GM12892 (cell line): ENCODE data around the gene DNAJB1. TPM values are rescaled to one million over a fixed set of nuclear protein-coding genes. Genes with fewer than 3 reads are reported as not detected.
"Not testable (repeated sequence)": the region's sequence is repeated elsewhere in the genome, so short reads cannot be mapped to it uniquely, and the experiment has no call there.

Experiments
- DNase-seq: peaks from one replicate; pipeline ENCODE4 v3.0.0; 2011; ENCODE audit not compliant: insufficient read length
- FAIRE-seq: peaks from 2 replicates; lab custom pipeline; 2011; peaks lifted over from hg19 to GRCh38; lab: Jason Lieb, UNC
- POLR2A ChIP-seq: IDR thresholded peaks from 2 replicates; pipeline ENCODE4 v1.6.1; 2011; ENCODE audit warnings: low read depth, low read length, control low read depth
- POLR2AphosphoS5 ChIP-seq: IDR thresholded peaks from 2 replicates; pipeline ENCODE4 v1.6.1; 2011; ENCODE audit warnings: low read depth, low read length, control low read depth
- TAF1 ChIP-seq: IDR thresholded peaks from 2 replicates; pipeline ENCODE4 v1.6.1; 2011; ENCODE audit warnings: low read depth, mild to moderate bottlenecking, control low read depth, low read length, borderline replicate concordance
- polyA plus RNA-seq: library from polyadenylated mRNA; unstranded; fragments of >200 nt; gene quantifications from one replicate; pipeline ENCODE4 v1.2.1, GENCODE V29; 2012; ENCODE audit warnings: missing spikeins, inconsistent platforms; ENCODE audit not compliant: missing spikeins

DNAJB1 gene
- 23.8 TPM for polyA plus RNA-seq

DNA sequence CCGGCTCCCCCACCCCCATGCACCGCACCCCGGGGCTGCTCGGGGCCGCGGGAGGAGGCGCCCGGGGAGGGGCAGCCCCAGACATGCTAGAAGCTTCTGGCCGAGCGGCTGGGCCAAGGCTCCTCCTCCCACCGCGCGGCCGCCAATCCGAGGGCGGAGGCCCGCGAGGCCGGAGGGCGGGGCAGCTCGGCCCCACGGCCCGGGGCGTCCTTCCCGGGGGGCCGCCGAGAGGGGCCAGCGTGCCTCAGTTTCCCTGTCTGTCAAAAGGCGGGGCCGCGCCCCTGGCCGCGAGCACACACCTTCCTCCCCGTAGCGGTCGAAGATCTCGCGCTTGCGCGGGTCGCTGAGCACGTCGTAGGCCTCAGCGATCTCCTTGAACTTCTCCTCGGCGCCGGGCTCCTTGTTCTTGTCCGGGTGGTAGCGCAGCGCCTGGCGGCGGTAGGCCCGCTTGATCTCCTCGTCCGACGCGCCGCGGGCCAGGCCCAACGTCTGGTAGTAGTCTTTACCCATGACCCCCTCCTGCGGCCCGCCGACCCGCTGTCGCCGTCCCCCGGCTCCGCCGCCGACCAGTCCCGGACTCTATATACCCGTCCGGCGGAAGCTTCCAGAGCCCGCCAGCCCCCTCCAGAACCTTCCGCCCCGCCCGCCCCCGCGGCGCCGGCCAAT, at the start of gene DNAJB1:
DNAJB1 (minus strand) TSS at position 558 of the 666 bp plus-strand sequence; CDS start at position 510, 48 bp downstream.
- peak; percentile 67 for FAIRE-seq
- TF ChIP-seq TAF1 (peak; percentile 50), POLR2AphosphoS5 (peak; percentile 95), POLR2A (peak; percentile 96)
- peak; percentile 95 for DNase-seq

DNA sequence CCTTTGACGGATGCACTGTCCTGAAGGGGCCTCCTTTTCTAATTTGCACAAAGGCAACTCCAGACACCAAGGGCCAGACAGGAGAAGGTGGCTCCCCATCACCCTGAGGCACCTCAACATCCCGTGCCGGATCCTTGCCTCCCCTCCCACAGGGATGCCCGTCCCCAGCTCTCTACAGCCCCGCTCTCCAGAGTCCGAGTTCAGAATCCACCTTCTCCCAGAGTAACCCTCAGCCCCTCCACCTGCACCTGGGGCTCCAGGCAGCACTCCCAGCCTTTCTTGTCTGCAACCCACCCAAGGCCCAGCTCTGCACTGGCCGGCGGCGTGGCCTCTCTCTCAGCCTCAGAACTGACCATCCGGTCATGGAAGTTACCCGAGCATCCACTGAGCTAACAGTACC, 48.9 kb upstream of the DNAJB1 start:
- TF ChIP-seq POLR2AphosphoS5 (no peak), TAF1 (no peak), POLR2A (no peak)
- FAIRE-seq (no peak), DNase-seq (no peak)

DNA sequence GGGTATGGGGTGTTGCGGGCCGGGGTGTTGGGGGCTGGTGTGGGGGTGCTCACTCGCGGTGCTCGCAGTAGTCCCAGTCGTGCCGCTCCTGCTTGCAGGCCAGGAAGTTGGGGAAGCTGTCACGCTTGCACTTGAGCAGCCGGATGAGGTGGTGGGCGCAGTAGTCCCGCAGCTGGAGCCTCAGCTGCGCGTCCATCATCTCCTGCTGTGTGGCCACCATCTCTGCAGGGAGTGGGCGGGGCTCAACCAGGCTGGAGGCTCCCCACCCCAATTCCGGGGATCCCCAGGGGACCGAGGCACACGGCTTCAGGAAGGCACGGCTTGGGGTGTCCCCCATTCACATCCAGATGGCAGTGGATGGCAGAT, 48.5 kb upstream of the DNAJB1 start:
- no peak for TF ChIP-seq POLR2A
- no peak for TF ChIP-seq POLR2AphosphoS5
- TF ChIP-seq TAF1: no peak
- DNase-seq (no peak), FAIRE-seq (no peak)

DNA sequence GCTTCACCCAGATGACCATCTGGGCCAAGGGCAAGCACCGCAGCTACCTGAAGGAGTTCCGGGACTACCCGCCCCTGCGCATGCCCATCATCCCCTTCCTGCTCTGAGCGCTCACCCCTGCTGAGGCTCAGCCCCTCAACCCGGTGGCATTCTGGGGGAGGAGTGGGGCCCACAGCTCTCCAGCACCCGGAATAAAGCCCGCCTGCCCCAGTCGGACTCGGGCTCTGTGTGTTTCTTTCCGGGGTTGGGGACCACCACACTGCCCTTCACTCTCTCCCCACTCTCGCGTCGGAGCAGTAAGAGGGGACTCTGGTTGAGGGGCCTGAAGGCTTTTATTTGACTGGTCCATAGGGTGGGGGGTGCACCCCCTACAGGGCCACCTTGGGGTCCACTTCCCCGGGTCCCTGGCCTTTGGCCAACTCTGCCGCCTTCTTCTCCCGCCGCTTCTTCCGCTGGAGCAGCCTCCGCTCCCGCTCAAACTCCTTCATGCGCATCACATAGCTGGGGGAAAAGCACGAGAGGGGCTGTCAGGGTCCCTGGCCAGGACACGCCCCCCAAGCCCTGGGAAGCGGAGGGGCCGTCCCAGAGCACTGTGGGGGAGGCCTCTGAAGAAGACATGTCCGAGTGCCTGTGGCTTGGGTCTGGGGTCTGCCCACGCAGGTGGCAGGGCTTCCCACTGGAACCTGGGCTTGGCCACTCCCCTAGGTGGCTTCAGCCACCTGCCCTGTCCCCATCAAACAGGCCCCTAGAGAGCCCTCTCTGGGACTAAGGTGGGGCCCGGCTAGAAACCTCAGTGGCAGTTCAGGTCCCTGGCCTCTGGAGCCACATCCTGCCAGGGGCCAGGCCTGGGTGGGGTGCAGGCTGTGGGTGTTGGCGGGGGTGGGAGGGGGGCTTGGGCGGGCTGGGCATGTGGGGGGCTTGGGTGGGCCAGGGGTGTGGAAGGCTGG, 47.8 kb upstream of the DNAJB1 start:
- no peak for FAIRE-seq
- TF ChIP-seq POLR2AphosphoS5 (no peak), TAF1 (no peak), POLR2A (no peak)
- no peak for DNase-seq

DNA sequence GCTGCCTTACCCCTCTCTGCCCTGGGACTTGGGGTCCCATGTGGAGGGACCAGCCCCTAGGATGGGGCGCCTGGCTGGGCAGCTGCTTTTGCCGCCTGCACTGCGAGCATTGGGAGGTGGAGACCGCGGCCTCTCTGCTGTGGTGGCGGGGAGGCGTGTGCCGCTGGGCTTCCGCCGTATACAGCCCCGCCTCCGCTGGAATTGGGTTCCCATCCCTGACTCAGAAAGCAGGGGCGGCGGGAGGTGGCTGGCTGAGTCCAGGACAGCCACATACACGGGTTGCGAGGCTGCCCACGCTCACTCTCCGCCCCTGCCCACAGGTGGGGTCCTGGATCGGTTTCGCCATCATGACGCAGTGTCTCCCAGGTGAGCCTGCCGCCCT, 47.1 kb upstream of the DNAJB1 start:
- no peak for FAIRE-seq
- DNase-seq: no peak
- TF ChIP-seq TAF1: no peak
- no peak for TF ChIP-seq POLR2AphosphoS5
- TF ChIP-seq POLR2A: no peak

DNA sequence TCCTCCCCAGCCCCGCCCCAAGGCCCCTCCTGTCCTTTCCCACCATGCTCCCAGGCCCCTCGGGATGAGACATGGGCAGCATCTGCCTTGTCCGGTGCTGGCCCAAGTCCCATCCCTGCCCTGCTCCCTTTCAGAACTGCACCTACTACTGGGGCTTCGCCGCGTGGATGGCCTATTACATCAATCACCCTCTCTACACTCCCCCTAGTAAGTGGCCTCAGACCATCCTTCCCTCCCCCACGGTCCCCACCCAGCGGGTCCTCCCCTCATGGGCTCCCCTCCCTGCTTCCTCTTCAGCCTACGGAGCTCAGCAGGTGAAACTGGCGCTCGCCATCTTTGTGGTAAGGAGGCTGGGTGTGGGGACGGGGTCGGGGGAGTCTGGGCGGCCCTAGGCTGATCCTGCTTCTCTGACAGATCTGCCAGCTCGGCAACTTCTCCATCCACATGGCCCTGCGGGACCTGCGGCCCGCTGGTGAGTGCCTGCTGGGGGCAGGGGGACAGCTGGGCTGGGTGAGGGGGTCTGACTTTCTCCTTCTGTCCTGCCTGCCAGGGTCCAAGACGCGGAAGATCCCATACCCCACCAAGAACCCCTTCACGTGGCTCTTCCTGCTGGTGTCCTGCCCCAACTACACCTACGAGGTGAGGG, 46.6 kb upstream of the DNAJB1 start:
- not testable (repeated sequence) for DNase-seq
- FAIRE-seq: peak; percentile 57

DNA sequence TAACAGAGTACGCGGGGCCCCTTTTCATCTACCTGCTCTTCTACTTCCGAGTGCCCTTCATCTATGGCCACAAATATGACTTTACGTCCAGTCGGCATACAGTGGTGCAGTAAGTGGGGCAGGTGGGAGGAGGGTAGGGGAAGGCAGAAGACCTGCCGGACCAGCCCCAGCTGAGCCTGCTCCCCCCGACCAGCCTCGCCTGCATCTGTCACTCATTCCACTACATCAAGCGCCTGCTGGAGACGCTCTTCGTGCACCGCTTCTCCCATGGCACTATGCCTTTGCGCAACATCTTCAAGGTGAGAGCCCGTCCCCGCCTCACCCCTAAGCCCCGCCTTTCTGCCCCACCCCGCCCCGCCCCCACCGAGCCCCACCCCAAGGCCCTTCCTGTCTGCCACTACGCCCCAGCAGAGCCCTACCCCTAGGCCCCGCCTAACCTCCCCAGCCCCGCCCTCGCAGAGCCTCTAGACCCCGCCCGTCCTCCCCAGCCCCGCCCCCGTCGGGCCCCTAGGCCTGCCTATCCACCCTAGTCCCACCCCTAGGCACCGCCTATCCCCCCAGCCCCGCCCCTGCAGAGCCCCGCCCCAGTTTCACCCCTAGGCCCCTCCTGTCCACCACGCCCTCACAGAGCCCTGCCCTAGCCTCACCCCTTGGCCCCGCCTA, 45.9 kb upstream of the DNAJB1 start:
- TF ChIP-seq TAF1: no peak
- TF ChIP-seq POLR2A: no peak
- TF ChIP-seq POLR2AphosphoS5: no peak
- DNase-seq: peak; percentile 65
- no peak for FAIRE-seq

DNA sequence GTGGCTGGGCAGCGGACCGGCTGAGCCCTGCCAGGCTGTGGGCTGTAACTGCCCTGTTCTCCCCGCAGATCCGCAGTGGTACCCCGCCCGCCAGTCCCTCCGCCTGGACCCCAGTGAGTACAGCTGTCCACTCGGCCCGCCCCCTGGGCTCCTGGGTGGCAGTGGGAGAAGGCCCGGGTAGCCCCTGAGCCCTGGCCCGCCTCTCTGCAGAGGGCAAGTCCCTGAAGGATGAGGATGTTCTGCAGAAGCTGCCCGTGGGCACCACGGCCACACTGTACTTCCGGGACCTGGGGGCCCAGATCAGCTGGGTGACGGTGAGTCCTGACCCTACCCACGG, 45.4 kb upstream of the DNAJB1 start:
- FAIRE-seq: no peak
- no peak for DNase-seq
- TF ChIP-seq TAF1 (no peak), POLR2AphosphoS5 (no peak), POLR2A (no peak)

DNA sequence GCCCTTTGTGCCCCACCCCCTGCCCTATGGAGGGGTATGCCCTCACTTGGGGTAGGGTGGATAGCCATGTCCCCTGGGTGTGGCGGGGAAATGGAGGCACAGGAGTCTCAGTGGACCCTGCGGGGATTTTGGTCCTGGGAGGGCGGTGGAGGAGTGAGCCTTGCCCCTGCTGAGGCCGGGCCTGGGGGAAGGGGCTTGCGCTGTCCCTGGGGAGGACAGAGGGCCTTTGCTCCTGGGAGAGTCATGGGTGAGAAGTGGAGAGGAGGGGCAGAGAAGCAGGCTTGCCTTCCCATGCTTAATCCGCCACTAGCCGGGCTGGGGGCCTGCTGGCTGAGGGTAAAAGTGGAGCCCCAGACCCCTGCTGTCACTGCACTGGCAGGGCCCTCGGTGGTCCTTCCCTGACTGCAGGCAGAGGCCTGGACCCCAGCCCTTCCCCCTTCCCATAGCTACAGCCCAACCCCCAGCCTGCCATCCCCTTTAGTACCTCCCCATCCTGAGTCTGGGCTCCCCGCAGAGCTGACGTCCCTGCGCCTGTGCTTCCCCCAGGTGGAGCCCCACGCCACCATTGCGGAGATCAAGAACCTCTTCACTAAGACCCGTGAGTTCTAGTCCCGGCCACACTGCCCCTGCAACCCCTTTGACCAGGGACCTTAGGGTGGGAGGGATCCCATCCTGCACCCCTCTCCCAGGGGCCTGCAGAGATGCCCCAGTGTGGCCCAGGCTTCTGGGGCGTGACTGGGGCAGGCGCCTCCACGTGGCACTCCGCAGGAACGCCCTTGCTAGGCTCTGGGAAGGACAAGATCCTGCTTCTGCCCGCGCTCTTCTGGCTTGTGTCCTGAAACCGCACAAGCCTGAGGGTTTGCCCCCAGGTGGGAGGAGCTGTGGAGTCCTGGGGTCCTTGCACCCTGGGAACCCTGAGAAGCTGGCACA, 44.7 kb upstream of the DNAJB1 start:
- DNase-seq (no peak), FAIRE-seq (no peak)
- no peak for TF ChIP-seq POLR2A

DNA sequence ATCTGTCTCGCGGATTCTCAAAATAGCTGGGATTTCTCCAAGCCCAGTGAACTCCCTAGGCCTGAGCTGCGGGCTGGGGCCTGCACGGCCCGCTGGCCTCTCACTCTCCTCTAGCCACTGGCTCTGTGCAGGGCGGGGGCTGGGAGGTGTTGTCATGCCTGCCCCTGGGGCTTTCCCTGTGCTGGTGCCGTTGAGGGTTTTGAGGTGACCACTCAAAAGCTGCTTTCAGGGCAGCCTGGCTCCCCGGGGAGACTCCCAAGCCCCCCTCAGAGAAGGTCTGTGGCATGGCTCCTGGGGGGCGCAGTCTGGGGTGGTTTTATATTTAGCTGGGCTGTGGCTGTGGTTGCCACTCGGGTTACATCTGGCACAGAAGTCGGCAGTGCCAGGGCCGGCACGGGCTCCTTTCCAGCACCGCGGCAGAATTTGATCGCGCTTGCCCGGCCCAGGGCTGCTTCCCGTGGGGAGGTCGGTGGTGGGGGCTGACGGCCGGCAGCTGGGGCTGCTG, 43.7 kb upstream of the DNAJB1 start:
- TF ChIP-seq POLR2A: no peak
- FAIRE-seq: no peak
- DNase-seq: no peak
